GM19043 (cell line): ENCODE measurements around the gene TCF25.
"Not testable (repeated sequence)": the region's sequence is repeated elsewhere in the genome, so short reads cannot be mapped to it uniquely, and the experiment has no call there.

Source experiments
- ATAC-seq: cut with Tn5 transposase; IDR thresholded peaks from one replicate; pipeline ENCODE4 v1.9.1; 2021; ENCODE audit warnings: low read depth; ENCODE audit not compliant: unreplicated experiment

Gene TCF25

DNA sequence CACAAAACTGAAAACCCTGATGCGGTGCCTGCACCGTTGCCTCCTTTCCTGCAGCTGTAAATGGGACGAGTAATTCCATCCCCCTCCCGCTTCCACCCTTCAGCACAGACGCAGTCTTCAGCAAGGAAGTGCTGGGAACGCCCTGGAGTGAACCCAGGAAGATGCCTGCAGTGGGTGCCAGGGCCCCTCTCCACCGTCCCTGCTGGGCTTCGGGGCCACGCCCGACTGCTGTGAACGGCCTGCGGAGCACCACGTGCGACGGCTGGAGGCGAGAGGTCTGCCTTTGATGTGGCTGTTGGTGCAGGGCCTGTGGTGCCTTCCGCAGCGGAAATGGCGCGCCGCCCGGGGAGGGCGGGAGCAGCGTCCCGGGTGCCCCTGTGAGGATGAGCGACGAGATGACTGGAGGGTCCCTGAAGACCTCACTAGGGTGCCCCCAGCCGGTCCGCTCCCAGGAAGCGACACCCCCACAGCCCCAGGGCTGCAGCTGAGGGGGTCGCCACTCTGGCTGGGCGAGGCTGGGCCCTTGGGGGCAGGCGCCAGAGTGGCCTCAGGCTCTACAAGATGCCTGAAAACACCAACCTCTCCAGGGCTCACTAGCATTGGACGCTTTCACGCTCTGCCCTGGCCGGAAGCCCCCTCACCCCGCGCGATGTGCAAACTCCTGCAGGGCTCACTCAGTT is 44.5 kb downstream of the TCF25 start:
- ATAC-seq: peak; percentile 70

DNA sequence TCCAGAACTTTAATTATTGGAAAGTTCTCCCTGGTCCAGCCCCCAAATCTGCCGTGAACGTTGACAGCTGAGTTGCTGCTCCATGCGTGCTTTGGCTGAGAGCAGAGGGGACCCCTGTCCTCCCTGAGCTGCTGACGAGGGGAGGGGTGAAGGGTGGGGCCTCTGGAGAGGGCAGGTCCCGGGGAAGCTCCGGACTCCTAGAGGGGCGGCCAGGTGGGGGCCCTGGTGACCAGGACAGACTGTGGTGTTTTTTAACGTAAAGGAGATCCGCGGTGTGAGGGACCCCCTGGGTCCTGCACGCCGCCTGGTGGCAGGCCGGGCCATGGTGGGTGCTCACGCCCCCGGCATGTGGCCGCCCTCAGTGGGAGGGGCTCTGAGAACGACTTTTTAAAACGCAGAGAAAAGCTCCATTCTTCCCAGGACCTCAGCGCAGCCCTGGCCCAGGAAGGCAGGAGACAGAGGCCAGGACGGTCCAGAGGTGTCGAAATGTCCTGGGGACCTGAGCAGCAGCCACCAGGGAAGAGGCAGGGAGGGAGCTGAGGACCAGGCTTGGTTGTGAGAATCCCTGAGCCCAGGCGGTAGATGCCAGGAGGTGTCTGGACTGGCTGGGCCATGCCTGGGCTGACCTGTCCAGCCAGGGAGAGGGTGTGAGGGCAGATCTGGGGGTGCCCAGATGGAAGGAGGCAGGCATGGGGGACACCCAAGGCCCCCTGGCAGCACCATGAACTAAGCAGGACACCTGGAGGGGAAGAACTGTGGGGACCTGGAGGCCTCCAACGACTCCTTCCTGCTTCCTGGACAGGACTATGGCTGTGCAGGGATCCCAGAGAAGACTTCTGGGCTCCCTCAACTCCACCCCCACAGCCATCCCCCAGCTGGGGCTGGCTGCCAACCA is 45.3 kb downstream of the TCF25 start, which contains the start of gene MC1R:
MC1R (plus strand) TSS at position 410 of the 895 bp plus-strand sequence; CDS start at position 807, 397 bp downstream.
- no peak for ATAC-seq

DNA sequence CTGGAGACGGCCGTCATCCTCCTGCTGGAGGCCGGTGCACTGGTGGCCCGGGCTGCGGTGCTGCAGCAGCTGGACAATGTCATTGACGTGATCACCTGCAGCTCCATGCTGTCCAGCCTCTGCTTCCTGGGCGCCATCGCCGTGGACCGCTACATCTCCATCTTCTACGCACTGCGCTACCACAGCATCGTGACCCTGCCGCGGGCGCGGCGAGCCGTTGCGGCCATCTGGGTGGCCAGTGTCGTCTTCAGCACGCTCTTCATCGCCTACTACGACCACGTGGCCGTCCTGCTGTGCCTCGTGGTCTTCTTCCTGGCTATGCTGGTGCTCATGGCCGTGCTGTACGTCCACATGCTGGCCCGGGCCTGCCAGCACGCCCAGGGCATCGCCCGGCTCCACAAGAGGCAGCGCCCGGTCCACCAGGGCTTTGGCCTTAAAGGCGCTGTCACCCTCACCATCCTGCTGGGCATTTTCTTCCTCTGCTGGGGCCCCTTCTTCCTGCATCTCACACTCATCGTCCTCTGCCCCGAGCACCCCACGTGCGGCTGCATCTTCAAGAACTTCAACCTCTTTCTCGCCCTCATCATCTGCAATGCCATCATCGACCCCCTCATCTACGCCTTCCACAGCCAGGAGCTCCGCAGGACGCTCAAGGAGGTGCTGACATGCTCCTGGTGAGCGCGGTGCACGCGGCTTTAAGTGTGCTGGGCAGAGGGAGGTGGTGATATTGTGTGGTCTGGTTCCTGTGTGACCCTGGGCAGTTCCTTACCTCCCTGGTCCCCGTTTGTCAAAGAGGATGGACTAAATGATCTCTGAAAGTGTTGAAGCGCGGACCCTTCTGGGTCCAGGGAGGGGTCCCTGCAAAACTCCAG is 46.4 kb downstream of the TCF25 start:
- ATAC-seq: no peak

DNA sequence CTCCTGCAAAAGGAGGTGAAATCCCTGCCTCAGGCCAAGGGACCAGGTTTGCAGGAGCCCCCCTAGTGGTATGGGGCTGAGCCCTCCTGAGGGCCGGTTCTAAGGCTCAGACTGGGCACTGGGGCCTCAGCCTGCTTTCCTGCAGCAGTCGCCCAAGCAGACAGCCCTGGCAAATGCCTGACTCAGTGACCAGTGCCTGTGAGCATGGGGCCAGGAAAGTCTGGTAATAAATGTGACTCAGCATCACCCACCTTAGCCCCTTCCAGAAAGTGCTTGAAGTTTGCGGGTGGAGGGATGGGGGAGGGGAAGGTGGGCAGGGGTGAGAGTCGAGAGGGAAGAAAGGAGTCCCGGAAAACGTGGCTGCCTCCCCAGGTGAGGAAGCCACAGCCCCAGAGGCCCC is 47.3 kb downstream of the TCF25 start:
- ATAC-seq: no peak

DNA sequence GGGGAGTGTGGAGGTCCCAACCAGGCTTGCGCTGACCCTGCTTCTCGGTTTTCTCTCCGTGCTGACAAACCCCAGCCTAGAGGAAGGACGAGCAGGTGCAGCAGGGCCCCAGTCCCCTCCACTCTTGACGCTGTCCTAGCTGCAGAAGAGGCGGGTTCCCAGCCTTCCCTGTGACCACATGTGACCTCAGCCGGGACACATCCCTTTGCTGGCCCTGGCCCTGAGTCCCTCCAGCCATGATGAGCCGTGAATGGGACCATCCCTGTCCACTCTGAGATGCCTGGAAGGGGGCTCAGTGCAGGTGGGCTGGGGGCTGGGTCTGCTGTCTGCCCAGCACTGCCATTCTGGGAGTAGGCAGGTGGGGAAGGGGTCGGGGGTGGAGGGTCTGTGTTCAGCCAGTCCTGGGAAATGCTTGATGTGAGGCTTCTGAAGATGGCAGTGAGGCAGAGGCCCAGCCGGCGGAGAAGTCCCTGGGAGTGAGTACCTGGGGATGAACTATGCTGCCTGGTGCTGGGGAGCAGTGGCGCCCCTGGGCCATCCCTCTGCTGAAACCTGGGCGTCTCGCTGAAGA is 47.8 kb downstream of the TCF25 start:
- no peak for ATAC-seq

- no peak for ATAC-seq
Observed at GRCh38 chr16:89921702-89922476, 48.5 kb downstream of the TCF25 start.

DNA sequence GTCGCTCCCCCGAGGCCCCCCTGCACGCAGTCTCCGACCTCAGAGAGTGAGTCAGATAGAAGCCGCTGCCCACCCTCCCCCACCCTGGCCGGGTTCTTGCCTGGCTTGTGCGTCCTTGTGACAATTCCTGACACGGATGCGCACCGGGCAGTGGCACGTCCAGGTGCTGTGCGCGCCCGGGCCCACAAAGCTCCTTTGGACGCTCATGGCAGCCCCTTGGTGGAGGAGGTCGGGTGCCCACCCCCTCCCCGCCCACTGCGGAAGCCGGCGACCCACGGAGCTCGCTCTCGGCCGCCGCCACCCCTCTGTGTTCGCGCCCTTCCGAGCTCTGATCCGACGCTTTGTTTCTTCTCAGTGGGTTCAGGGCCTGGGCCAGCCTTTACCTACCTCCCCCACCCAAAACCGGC is 49.1 kb downstream of the TCF25 start:
- ATAC-seq: no peak

DNA sequence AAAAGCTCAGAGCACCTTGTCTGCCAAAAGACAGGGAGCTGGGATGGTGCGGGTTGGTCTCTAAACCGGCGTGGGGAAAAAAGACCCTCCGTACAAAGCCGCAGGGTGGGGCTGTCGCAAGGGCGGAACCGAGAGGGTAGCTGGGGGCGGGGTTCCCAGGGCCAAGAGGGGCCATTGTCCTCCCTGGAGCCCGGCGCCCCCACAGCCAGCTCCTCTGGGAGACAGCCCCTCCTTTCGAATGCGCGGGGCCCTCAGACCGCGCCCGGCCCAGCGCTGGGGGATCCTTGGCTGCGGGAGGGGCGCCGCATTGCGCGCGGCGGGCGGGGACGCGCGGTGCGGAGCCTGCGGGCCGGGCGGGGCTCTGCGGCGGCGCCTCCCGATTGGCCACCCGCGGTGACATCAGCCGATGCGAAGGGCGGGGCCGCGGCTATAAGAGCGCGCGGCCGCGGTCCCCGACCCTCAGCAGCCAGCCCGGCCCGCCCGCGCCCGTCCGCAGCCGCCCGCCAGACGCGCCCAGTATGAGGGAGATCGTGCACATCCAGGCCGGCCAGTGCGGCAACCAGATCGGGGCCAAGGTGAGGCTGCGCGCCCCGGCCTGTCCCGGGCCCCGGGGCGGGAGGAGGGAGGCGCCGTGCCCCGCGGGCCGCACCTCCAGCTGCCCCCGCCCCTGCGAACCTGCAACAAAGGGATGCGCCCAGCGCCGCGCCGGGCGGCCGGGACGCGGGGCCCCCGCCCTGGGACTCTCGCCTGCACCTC is 49.7 kb downstream of the TCF25 start, which contains the start of gene TUBB3:
TUBB3 (plus strand) TSS at position 459 of the 756 bp plus-strand sequence; CDS start at position 519, 60 bp downstream.
- ATAC-seq: no peak

DNA sequence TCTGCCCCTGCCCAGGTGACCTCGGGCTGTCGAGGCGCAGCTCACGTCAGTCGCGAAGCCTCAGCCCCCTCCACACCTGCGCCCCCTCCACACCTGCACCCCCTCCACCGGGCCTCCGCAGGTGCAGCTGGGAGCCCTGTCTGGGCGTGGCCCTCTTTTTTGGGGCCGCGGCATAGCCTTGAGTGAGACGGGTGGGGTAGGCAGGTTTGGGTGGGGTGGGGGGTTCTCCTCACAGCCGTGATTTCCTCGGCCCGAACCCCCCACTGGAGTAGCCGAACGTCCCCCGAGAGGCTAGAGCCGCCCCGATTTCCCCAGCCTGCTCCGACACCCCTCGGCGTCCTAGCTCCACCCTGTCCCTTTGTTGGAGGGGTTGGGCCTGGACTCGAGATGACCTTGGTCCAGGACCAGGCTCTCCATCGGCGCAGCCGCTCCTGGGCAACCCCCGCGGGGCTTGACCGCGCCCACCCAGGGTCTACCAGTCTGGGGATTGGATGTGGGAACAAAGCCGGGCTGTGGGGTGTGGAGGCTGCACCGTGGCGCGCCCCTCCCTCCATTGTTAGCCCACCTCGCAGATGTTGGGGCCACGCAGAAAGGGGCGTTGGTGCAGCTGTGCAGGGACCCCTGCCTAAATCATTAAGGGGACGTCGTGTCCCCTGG is 50.4 kb downstream of the TCF25 start:
- no peak for ATAC-seq

DNA sequence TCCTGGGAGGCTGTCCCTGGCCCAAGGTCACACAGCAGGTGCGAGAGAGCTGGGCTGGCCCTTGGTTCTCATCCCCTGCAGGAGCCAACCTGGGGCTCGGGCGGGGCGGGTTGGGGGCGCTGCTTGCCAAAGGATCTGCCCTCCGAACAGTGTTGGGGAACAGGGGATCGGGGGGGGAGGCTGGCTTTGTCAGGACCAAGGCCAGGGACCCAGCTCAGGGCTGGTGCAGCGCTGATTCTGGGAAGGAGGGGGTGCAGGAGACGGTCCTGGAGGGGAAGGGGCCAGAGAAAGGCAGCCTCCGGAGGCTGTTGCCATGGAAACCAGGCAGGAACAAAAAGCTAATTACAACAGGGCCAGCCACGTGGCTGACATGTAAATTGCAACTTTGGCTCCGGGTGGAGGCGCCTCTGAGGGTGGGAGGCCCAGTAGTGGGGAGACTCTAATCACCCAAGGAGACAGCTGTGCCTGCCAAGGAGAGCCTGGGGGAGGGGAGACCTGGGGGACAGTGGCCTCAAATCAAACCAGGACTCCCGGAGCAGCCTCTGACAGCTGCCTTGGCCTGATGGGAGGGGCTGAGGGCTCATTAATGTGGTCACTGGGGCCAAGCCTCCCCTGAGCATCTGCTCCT is 51.0 kb downstream of the TCF25 start:
- ATAC-seq: no peak

GRCh38 chr16:89924925-89925307 is 51.5 kb downstream of the TCF25 start:
- ATAC-seq: no peak

GRCh38 chr16:89925596-89926079 is 52.2 kb downstream of the TCF25 start:
- ATAC-seq: no peak

GRCh38 chr16:89931305-89931896 is 58.0 kb downstream of the TCF25 start:
- ATAC-seq: no peak

DNA sequence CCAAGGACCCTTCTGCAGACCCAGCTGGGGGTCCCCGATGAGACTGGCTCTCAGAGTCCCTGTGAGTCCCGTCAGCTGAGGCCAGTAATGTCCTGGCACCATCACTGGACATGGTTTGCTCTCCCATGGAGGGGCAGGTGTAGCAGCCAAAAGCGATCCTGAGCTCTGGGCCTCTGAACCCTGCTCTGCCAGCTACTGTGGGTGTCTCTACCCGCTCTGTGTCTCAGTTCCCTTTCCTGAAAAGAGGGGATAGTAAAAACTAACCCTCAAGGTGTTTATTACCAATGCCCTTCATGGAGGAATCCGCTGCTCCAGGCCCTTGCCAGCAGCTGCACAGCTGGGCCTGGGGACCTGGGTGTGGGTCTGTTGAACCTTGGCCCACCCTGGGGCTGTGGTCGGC is 58.6 kb downstream of the TCF25 start:
- no peak for ATAC-seq

GRCh38 chr16:89934019-89934418 is 60.6 kb downstream of the TCF25 start:
- not testable (repeated sequence) for ATAC-seq

DNA sequence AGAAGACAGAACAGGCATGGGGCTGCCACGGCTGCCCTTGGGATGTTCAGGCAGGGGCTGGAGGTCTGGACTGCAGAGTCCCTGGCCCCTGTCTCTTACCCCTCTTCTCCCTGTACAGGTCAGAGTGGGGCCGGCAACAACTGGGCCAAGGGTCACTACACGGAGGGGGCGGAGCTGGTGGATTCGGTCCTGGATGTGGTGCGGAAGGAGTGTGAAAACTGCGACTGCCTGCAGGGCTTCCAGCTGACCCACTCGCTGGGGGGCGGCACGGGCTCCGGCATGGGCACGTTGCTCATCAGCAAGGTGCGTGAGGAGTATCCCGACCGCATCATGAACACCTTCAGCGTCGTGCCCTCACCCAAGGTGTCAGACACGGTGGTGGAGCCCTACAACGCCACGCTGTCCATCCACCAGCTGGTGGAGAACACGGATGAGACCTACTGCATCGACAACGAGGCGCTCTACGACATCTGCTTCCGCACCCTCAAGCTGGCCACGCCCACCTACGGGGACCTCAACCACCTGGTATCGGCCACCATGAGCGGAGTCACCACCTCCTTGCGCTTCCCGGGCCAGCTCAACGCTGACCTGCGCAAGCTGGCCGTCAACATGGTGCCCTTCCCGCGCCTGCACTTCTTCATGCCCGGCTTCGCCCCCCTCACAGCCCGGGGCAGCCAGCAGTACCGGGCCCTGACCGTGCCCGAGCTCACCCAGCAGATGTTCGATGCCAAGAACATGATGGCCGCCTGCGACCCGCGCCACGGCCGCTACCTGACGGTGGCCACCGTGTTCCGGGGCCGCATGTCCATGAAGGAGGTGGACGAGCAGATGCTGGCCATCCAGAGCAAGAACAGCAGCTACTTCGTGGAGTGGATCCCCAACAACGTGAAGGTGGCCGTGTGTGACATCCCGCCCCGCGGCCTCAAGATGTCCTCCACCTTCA is 61.5 kb downstream of the TCF25 start:
- ATAC-seq: no peak
